Liver (tissue), 3 donors: ENCODE data around the gene DLG4.

Experiments used
- FOXA1 ChIP-seq: IDR thresholded peaks from 2 replicates; pipeline ENCODE4 v1.6.1; 2016; ENCODE audit warnings: antibody characterized with exemption
- RXRA ChIP-seq, 2 donors: IDR thresholded peaks; 2 replicates each; pipeline ENCODE4 v1.6.1; 2017 to 2018; ENCODE audit warnings: antibody characterized with exemption in 2 of 2, mild to moderate bottlenecking in 1 of 2
- SP1 ChIP-seq: IDR thresholded peaks from 2 replicates; pipeline ENCODE4 v1.6.1; 2018; ENCODE audit warnings: antibody characterized with exemption, mild to moderate bottlenecking
- TAF1 ChIP-seq: conservative IDR thresholded peaks from 2 replicates; pipeline ENCODE4 v1.6.1; 2016; ENCODE audit warnings: antibody characterized with exemption, mild to moderate bottlenecking
- TF ChIP-seq, protein P1 (sequence below): fragments of 150-350 bp; IDR thresholded peaks from 2 replicates; pipeline ENCODE4 v1.5.1; 2017; ENCODE audit warnings: improper control_type of control experiment, low read depth, low read length; ENCODE audit not compliant: missing input control
- TF ChIP-seq, protein P2 (sequence below): IDR thresholded peaks from 2 replicates; pipeline ENCODE4 v1.6.1; 2016; ENCODE audit warnings: antibody characterized with exemption, mild to moderate bottlenecking
- donor health status: healthy.
- donor health status: healthy.

DNA sequence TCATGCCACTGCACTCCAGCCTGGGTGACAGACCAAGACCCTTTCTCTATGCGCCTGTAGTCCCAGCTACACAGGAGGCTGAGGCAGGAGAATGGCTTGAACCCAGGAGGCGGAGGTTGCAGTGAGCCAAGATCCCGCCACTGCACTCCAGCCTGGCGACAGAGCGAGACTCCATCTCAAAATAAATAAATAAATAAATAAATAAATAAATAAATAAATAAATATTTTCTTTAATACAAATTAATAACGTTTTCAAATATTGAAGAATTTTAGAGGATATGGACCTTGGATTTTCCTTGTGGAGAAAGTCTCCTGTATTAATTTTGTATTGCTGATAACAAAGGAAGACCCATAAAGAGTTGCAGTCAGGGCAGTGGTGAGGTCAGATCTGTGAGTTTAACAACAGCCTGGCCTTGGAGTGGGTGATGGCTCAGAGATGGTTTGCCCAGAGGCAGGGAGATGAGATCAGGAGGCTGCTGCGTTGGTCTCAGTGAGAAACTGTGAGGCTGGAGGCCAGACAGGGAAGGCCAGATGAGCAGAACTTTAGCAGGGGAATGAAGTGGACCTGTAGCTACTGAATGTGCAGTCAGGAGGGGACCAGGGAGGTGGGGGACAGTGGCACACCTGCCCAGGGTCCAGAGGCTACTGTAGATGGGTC, 36.1 kb downstream of the DLG4 start:
- TF ChIP-seq, protein P1, sequence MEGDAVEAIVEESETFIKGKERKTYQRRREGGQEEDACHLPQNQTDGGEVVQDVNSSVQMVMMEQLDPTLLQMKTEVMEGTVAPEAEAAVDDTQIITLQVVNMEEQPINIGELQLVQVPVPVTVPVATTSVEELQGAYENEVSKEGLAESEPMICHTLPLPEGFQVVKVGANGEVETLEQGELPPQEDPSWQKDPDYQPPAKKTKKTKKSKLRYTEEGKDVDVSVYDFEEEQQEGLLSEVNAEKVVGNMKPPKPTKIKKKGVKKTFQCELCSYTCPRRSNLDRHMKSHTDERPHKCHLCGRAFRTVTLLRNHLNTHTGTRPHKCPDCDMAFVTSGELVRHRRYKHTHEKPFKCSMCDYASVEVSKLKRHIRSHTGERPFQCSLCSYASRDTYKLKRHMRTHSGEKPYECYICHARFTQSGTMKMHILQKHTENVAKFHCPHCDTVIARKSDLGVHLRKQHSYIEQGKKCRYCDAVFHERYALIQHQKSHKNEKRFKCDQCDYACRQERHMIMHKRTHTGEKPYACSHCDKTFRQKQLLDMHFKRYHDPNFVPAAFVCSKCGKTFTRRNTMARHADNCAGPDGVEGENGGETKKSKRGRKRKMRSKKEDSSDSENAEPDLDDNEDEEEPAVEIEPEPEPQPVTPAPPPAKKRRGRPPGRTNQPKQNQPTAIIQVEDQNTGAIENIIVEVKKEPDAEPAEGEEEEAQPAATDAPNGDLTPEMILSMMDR: no peak
- TF ChIP-seq, protein P2, sequence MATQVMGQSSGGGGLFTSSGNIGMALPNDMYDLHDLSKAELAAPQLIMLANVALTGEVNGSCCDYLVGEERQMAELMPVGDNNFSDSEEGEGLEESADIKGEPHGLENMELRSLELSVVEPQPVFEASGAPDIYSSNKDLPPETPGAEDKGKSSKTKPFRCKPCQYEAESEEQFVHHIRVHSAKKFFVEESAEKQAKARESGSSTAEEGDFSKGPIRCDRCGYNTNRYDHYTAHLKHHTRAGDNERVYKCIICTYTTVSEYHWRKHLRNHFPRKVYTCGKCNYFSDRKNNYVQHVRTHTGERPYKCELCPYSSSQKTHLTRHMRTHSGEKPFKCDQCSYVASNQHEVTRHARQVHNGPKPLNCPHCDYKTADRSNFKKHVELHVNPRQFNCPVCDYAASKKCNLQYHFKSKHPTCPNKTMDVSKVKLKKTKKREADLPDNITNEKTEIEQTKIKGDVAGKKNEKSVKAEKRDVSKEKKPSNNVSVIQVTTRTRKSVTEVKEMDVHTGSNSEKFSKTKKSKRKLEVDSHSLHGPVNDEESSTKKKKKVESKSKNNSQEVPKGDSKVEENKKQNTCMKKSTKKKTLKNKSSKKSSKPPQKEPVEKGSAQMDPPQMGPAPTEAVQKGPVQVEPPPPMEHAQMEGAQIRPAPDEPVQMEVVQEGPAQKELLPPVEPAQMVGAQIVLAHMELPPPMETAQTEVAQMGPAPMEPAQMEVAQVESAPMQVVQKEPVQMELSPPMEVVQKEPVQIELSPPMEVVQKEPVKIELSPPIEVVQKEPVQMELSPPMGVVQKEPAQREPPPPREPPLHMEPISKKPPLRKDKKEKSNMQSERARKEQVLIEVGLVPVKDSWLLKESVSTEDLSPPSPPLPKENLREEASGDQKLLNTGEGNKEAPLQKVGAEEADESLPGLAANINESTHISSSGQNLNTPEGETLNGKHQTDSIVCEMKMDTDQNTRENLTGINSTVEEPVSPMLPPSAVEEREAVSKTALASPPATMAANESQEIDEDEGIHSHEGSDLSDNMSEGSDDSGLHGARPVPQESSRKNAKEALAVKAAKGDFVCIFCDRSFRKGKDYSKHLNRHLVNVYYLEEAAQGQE: no peak
- TF ChIP-seq SP1 (no peak), RXRA (IDR thresholded peaks at IDR 0.05) (no peak), FOXA1 (no peak), TAF1 (no peak)
